ENCODE measurements around the gene SALL1. TPM values are rescaled to one million over a fixed set of nuclear protein-coding genes. Genes with fewer than 3 reads are reported as not detected.
A peak's percentile ranks its signal among the peaks of the same experiment; 100 is the strongest.

The SALL1 gene
- total and polyA plus RNA-seq, 2 of the 8 experiments (the other 6 are each of a cell fraction or from before 2014, with no cell fraction given): 33.7 to 56.8 TPM

DNA sequence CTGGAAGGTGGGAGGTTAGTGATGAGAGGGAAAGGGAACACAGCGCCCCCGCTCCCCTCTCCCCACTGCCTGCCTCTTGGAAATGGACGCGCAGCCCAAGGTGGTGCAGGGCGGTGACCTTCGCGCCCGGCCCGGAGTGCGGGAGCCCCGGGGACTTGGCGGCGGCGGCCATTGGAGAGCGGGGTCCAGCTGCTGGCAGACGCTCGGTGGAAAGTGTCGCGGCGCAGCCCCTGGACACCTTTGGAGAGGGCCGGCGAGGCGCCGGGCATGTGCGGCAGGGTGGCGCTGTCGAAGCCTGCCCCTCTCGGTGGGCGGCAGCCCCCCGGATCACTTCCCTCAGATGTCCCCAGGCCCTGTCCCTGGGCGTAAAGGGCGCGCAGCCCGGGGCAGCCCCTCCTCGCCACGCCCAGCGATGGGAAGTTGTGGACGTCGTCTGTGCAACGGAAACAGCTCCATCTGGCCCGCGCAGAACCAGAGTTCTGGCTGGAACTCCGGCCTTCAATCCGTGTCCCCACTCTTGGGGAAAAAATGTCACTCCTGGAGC is 16.7 kb downstream of the SALL1 start:
- Histone ChIP-seq H4K91ac (replicated peaks; ENCODE audit: insufficient read length, low read length) (no peak overlapping the region), H3K27ac (ENCODE audit: low read depth, low read length) (no peak overlapping the region), H2BK5ac (ENCODE audit: low read depth, low read length) (0 out of 2 replicates have a peak overlapping the region, but pooled peaks have one; percentile 1), H3K27me3 (replicated peaks in 1 of 4; ENCODE audit: control insufficient read depth in 3 of 4, extremely low read depth in 1 of 4, insufficient read depth in 3 of 4, low read length in 3 of 4) (no peaks in the 10 kb centered on the region), H2AFZ (ENCODE audit: low read length) (peak overlapping the region; percentile 61; the same call in 1 of the 2 replicates), H3K4ac (replicated peaks; ENCODE audit: insufficient read length, low read depth, low read length) (no peak overlapping the region), H4K20me1 (replicated peaks in 1 of 2; ENCODE audit: control insufficient read depth in 1 of 2, insufficient read depth in 2 of 2, low read length in 2 of 2) (peaks cover 12 to 13% of the 10 kb centered on the region in 2 experiments), H3K4me1 (replicated peaks in 1 of 4; ENCODE audit: control insufficient read depth in 3 of 4, insufficient read depth in 4 of 4, low read length in 3 of 4) (peaks cover 1 to 5% (median 2%) of the 10 kb centered on the region in 4 experiments; a peak in 4 of 7 replicates), H2BK12ac (ENCODE audit: low read depth, low read length) (no peak overlapping the region), H3K4me3 (ENCODE audit: extremely low read depth in 1 of 4, insufficient read depth in 2 of 4, low read depth in 3 of 4, low read length in 4 of 4) (peak overlapping the region; percentile 58 to 70 (median 66)), H4K5ac (ENCODE audit: insufficient read length, low read depth, low read length) (peak overlapping the region; percentile 12), H3K56ac (replicated peaks; ENCODE audit: insufficient read length, low read depth, low read length) (no peak overlapping the region), H2BK15ac (ENCODE audit: low read length) (no peak overlapping the region), H3K23ac (ENCODE audit: insufficient read length) (no peak overlapping the region), H3K36me3 (ENCODE audit: control insufficient read depth in 2 of 4, insufficient read depth in 4 of 4, low read length in 3 of 4) (peaks cover 9 to 41% (median 21%) of the 10 kb centered on the region in 4 experiments), H2BK20ac (ENCODE audit: low read length) (0 out of 2 replicates have a peak overlapping the region, but pooled peaks have one; percentile 61), H3K79me1 (ENCODE audit: low read depth, low read length) (peaks cover 10% of the 10 kb centered on the region; the same call in 1 of the 2 replicates), H3K14ac (ENCODE audit: insufficient read length) (no peak overlapping the region), H2BK120ac (replicated peaks; ENCODE audit: low read depth, low read length) (no peak overlapping the region), H4K8ac (ENCODE audit: extremely low read depth, insufficient read depth, low read length) (peak overlapping the region; percentile 20), H3K9ac (replicated peaks in 1 of 4; ENCODE audit: extremely low read depth in 1 of 4, low read depth in 3 of 4, low read length in 3 of 4) (peak overlapping the region in 2 of 4 experiments; percentile 10 to 41; a peak in 3 of 7 replicates), H2AK5ac (ENCODE audit: low read depth, low read length) (no peak overlapping the region), H3K23me2 (ENCODE audit: low read depth, low read length) (peaks cover 11% of the 10 kb centered on the region), H3K4me2 (ENCODE audit: insufficient read depth in 1 of 2, low read depth in 2 of 2, low read length in 2 of 2) (peak overlapping the region; percentile 77 to 92), H3K9me3 (ENCODE audit: insufficient read depth in 2 of 2, low read depth in 1 of 2, low read length in 1 of 2) (no peaks in the 10 kb centered on the region), H3K18ac (ENCODE audit: extremely low read depth, low read length) (peak overlapping the region; percentile 51), H3K79me2 (ENCODE audit: control insufficient read depth in 1 of 2, insufficient read depth in 2 of 2, low read length in 2 of 2) (peaks cover 2 to 23% of the 10 kb centered on the region in 2 experiments; a peak in 3 of 4 replicates)
- FAIRE-seq (no peak), DNase-seq (ENCODE audit: low read depth in 1 of 2, low spot score in 2 of 2) (peak in 1 of 2 experiments; percentile 77)
- 2% methylated on average over 36 of the region's 44 CpGs; no CpG with 5 or more reads in 1 of the 2 experiments for WGBS, 2 experiments (ENCODE audit: extremely low coverage in 1 of 2, insufficient coverage in 1 of 2, insufficient read length in 1 of 2, insufficient replicate concordance in 2 of 2, low coverage in 1 of 2, low lambda C conversion rate in 2 of 2, missing lambda C conversion rate in 1 of 2)
- ChIA-PET POLR2A (ENCODE audit: partially characterized antibody) (interaction anchor here (1.5 to 4.9 kb wide), 6 partner anchors 15 to 100 kb away, joined by 3 to 28 read pairs (median 5); partner anchors contain the start of gene SALL1), CTCF (ENCODE audit: partially characterized antibody) (interaction anchor here (1.1 to 1.7 kb wide), 2 partner anchors 9 to 15 kb away, joined by 3 to 9 read pairs; no protein-coding TSS in a partner anchor)
- TF ChIP-seq NANOG (IDR thresholded peaks at IDR 0.05; ENCODE audit: insufficient read depth, low read depth, low read length, poor library complexity, severe bottlenecking): no peak
- TF ChIP-seq KDM5A (IDR thresholded peaks at IDR 0.05; ENCODE audit: low read length): no peak
- no peak for TF ChIP-seq PHF8 (conservative IDR thresholded peaks at IDR 0.05; ENCODE audit: low read depth, low read length)
- no peak for TF ChIP-seq HDAC6 (IDR thresholded peaks at IDR 0.05; ENCODE audit: low read depth, low read length)
- 0 out of 4 replicates have a peak, but pooled peaks of 1 of the 2 experiments have one; percentile 51 for TF ChIP-seq SIN3A (conservative IDR thresholded peaks at IDR 0.05 in 1 of 2, IDR thresholded peaks at IDR 0.05 in 1 of 2; ENCODE audit: low read depth in 1 of 2, low read length in 2 of 2)
- no peak for TF ChIP-seq RXRA (IDR thresholded peaks at IDR 0.05; ENCODE audit: insufficient read depth, low read depth, low read length)
- no peak for TF ChIP-seq TBP (IDR thresholded peaks at IDR 0.05; ENCODE audit: low read depth, low read length)
- TF ChIP-seq, protein P1, sequence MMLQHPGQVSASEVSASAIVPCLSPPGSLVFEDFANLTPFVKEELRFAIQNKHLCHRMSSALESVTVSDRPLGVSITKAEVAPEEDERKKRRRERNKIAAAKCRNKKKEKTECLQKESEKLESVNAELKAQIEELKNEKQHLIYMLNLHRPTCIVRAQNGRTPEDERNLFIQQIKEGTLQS (IDR thresholded peaks at IDR 0.05; ENCODE audit: insufficient read depth, low read depth, low read length): no peak
- no peak for TF ChIP-seq TAF7 (optimal IDR thresholded peaks at IDR 0.05; ENCODE audit: borderline replicate concordance, low read depth, low read length)
- TF ChIP-seq EGR1 (IDR thresholded peaks at IDR 0.05; ENCODE audit: borderline replicate concordance, low read depth, low read length): no peak
- TF ChIP-seq RBBP5 (IDR thresholded peaks at IDR 0.05; ENCODE audit: borderline replicate concordance, low read depth, low read length): peak; percentile 87; the same call in 1 of the 2 replicates

Data from H1 (cell line).